Stimulated activated naive CD8-positive, alpha-beta T cell treated with anti-CD3 and anti-CD28 coated beads, Interleukin-15, Interleukin-2, amounts not matched to agents 100 ng/mL and 50 ng/mL, for 24 hours (primary cell): Measurements from ENCODE around the gene TASP1.
"Not testable (repeated sequence)": the region's sequence is repeated elsewhere in the genome, so short reads cannot be mapped to it uniquely, and the experiment has no call there.

ENCODE experiments used
- H3K27ac Mint-ChIP-seq: one replicate; pipeline ENCODE4 v1.8.0; 2021; ENCODE audit warnings: mild to moderate bottlenecking, mixed read lengths
- H3K27me3 Mint-ChIP-seq: one replicate; pipeline ENCODE4 v1.8.0; 2021; ENCODE audit warnings: mixed read lengths
- H3K36me3 Mint-ChIP-seq: one replicate; pipeline ENCODE4 v1.8.0; 2021; ENCODE audit warnings: low read depth, mixed read lengths
- H3K4me1 Mint-ChIP-seq: one replicate; pipeline ENCODE4 v1.8.0; 2021; ENCODE audit warnings: low read depth, mixed read lengths
- H3K4me3 Mint-ChIP-seq: one replicate; pipeline ENCODE4 v1.8.0; 2021; ENCODE audit warnings: mild to moderate bottlenecking, mixed read lengths
- H3K9me3 Mint-ChIP-seq: one replicate; pipeline ENCODE4 v1.8.0; 2021; ENCODE audit warnings: mixed read lengths

The TASP1 gene

DNA sequence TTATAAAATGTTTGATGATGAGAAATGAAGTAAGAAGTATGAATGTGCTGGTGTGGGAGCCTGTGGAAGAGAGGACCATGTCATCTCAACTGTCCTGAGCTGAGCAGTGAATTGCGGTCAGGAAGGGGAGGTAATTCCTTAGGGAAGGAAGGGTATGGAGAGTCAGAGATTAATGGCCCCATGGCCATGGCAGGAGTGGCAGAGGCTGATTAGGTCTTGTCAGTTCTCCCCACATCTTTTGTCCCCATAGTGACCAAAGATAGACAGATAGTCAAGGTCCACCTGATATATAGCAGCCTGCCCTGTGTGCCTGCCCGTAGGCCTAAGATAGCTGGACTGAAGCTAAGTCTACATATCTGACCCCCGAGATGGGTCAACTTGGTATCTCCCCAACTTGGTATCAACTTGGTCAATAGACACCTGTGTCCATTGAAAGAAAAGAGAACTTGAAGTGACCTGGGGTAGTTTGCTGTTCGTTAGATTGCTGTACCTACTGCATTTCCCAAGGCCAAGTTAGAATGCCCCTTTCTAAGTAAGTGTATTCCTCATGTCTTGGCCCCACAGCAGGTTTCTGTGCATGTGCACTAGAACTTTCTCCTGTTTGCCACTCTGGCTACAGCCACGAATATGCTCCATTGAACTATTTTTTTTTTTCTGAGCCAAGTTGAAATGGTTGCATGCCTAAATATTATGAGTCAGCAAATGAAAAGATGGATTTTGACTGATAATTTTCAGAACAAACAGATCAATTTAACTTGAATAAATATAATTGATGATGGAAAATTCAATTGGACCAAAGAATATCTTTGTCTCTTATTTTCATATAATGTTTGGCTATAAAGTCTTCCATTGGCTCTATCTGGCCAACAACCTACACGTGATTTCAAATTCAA lies 274.2 kb downstream of the TASP1 start:
- Mint-ChIP-seq H3K27ac (no peak overlapping the region), H3K4me1 (no peaks in the 10 kb centered on the region), H3K9me3 (peaks cover 7% of the 10 kb centered on the region), H3K4me3 (no peak overlapping the region), H3K27me3 (no peaks in the 10 kb centered on the region), H3K36me3 (no peaks in the 10 kb centered on the region)

DNA sequence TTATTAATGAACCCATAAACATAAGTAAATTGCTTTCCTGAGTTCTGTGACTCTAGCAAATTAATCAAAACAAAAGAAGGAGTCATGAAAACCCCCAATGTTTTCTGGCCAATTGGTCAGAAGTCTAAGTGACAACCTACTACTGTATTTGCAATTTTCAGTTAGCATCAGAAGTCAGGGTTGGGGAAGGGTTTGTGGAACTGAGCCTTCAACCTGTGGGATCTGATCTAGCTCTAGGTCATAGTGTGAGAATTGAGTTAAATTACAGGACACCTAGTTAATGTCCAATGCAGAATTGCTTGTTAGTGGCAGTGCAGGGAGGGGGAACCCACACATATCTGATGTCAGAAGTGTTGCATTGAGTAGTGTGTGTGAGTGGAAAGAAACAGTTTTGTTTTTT lies 275.3 kb downstream of the TASP1 start:
- Mint-ChIP-seq H3K4me3 (no peak overlapping the region), H3K27me3 (no peaks in the 10 kb centered on the region), H3K4me1 (no peaks in the 10 kb centered on the region), H3K36me3 (no peaks in the 10 kb centered on the region), H3K27ac (no peak overlapping the region), H3K9me3 (peaks cover 7% of the 10 kb centered on the region)

DNA sequence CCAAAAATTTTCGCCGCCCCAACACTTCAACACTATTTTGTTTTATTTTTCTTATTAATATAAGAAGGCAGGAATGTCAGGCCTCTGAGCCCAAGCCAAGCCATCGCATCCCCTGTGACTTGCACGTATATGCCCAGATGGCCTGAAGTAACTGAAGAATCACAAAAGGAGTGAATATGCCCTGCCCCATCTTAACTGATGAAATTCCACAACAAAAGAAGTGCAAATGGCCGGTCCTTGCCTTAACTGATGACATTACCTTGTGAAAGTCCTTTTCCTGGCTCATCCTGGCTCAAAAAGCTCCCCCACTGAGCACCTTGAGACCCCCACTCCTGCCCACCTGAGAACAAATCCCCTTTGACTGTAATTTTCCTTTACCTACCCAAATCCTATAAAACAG lies 276.6 kb downstream of the TASP1 start:
- H3K4me3 Mint-ChIP-seq, H3K4me1 Mint-ChIP-seq, H3K36me3 Mint-ChIP-seq, H3K27ac Mint-ChIP-seq, H3K9me3 Mint-ChIP-seq, H3K27me3 Mint-ChIP-seq: not testable (repeated sequence)

DNA sequence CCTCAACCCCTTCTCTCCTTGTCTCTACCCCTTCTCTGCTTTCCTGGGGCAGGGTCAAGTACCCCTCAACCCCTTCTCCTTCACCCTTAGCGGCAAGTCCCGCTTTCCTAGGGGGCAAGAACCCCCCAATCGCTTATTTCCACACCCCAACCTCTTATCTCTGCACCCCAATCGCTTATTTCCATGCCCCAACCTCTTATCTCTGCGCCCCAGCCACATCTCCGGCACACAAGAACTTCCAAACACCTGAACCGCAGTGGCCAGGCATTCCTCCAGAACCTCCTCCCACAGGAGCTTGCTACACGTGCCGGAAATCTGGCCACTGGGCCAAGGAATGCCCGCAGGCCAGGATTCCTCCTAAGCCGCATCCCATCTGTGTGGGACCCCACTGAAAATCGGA lies 279.8 kb downstream of the TASP1 start:
- H3K4me1 Mint-ChIP-seq, H3K36me3 Mint-ChIP-seq, H3K9me3 Mint-ChIP-seq, H3K27ac Mint-ChIP-seq, H3K4me3 Mint-ChIP-seq, H3K27me3 Mint-ChIP-seq: not testable (repeated sequence)

DNA sequence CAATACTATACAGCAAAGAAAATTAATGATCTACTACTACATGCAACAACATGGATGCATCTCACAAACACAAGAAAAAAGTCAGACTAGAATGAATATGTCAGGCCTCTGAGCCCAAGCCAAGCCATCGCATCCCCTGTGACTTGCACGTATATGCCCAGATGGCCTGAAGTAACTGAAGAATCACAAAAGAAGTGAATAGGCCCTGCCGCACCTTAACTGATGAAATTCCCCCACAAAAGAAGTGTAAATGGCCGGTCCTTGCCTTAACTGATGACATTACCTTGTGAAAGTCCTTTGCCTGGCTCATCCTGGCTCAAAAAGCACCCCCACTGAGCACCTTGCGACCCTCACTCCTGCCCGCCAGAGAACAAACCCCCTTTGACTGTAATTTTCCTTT lies 280.9 kb downstream of the TASP1 start:
- H3K36me3 Mint-ChIP-seq, H3K4me1 Mint-ChIP-seq, H3K27me3 Mint-ChIP-seq, H3K9me3 Mint-ChIP-seq, H3K27ac Mint-ChIP-seq, H3K4me3 Mint-ChIP-seq: not testable (repeated sequence)

DNA sequence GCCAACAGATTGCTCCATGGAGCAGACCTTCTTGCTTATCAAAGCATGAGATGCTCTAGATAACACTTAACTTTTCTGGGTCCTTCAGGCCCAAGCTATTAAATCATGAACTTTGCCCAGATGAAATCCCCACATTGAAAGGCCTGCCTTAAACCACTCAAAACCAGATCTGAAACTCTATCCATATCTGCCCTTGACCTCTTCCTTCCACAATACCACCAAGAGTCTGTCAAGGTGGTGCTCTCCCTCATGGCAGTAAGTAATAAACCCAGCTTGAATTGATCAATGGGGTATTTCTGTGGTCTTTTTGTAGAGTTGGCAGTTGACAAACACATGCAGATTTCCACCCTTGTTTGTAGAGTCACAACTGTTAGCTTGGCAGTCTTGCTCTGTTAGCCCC lies 282.1 kb downstream of the TASP1 start:
- Mint-ChIP-seq H3K27me3 (no peaks in the 10 kb centered on the region), H3K4me1 (no peaks in the 10 kb centered on the region), H3K27ac (no peak overlapping the region), H3K36me3 (no peaks in the 10 kb centered on the region), H3K4me3 (no peak overlapping the region), H3K9me3 (no peaks in the 10 kb centered on the region)

DNA sequence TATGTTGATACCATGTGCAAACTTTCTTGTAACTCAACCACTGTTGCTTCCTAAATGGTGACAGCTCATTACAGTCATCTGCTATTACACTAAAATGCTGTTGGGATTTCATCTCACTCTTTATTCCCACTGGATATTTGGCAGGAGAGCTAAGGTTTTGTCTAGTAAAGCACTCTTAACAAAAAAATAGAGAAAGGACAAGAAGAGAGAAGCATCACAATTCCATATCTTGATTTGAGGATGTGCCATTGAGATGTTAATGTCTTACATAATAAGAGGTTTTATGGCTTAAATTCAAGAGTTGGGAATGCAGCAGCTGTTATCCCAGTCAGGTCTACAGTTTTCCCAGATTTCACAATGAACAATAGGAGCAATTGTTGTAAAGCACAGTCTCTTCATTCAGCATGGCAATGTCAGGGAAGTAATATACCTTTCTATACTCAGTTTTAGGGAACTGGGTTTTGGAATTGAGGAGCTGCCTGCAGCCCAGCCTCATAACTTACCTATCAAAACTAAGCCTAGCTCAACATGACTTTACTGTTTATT lies 282.7 kb downstream of the TASP1 start:
- H3K27ac Mint-ChIP-seq: no peak overlapping the region
- H3K36me3 Mint-ChIP-seq: no peaks in the 10 kb centered on the region
- H3K4me3 Mint-ChIP-seq: no peak overlapping the region
- H3K27me3 Mint-ChIP-seq: no peaks in the 10 kb centered on the region
- no peaks in the 10 kb centered on the region for H3K4me1 Mint-ChIP-seq
- H3K9me3 Mint-ChIP-seq: no peaks in the 10 kb centered on the region

DNA sequence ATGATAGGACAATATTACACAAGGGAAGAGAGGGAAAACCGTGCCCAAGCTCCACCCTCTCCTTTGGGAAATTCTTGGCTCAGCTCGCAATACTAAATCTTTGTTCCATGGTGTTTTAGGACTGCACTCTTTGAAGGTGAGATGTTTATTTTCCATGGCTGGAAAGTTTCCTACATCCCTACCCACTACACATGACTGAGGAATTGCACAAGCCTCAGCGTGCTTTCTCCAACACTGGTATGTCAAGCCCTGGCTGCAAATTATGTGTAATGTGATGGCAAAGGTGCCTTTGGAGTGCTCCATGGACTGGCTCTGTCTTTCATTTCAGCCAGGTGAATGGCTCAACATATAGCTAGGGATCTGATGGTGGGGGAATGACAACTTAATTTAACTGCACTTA lies 283.3 kb downstream of the TASP1 start:
- Mint-ChIP-seq H3K4me1 (no peaks in the 10 kb centered on the region), H3K4me3 (no peak overlapping the region), H3K27me3 (no peaks in the 10 kb centered on the region), H3K36me3 (no peaks in the 10 kb centered on the region), H3K27ac (no peak overlapping the region), H3K9me3 (no peaks in the 10 kb centered on the region)

DNA sequence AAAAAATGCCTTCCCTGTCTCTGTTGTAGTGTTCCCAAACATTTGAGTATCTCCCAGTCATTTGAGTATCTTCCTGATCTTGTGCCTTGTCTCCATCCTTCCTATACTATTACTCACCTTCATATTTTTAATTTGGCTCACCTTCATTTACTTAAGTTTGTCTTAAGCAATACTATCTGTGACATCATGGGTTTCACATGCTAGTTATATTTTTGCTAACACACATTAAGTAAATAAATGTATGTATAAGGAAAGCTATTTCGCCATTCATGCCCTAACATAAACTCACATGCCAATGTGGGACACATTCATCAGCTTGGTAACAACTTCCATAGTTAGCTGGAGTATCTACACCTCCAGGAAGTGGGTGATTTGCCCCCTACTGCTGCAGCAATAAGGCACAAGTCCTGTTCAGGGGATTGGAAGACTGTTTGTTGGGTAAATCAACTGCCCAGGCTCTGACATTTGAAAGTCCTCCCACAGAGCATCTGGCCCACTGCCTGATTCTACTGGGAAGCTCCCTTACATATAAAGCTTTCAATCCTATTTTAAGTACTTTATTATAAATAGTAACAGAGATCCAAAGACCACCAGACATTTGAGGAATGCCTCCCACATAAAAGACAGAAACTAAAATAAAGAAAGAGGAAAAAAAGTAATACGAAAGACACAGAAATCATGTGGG lies 285.3 kb downstream of the TASP1 start:
- Mint-ChIP-seq H3K9me3 (no peaks in the 10 kb centered on the region), H3K36me3 (no peaks in the 10 kb centered on the region), H3K4me3 (no peak overlapping the region)

DNA sequence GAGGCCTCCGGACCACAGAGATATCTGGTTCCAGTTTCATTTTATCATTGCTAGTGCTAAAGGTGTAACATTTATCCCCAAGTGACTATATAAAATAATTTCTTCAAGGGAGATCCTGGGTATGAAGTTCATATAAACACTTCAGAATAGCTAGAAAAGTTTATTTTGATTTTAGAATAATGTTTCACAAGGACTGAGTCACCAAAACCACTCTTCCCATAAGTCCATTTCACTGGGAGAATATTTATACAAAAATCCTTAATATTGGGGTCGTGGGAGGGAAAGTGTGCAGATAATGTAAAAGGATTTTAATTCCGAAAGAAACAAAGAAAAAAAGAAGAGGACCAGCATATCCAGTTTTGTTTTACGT lies 289.5 kb downstream of the TASP1 start:
- H3K4me3 Mint-ChIP-seq: no peak overlapping the region
- no peaks in the 10 kb centered on the region for H3K9me3 Mint-ChIP-seq
- no peaks in the 10 kb centered on the region for H3K27me3 Mint-ChIP-seq
- H3K4me1 Mint-ChIP-seq: no peaks in the 10 kb centered on the region
- no peaks in the 10 kb centered on the region for H3K36me3 Mint-ChIP-seq
- H3K27ac Mint-ChIP-seq: no peak overlapping the region

More for the DNA sequence above, 285.3 kb downstream of the TASP1 start:
- no peaks in the 10 kb centered on the region for H3K27me3 Mint-ChIP-seq
- H3K4me1 Mint-ChIP-seq: no peaks in the 10 kb centered on the region
- H3K27ac Mint-ChIP-seq: no peak overlapping the region

DNA sequence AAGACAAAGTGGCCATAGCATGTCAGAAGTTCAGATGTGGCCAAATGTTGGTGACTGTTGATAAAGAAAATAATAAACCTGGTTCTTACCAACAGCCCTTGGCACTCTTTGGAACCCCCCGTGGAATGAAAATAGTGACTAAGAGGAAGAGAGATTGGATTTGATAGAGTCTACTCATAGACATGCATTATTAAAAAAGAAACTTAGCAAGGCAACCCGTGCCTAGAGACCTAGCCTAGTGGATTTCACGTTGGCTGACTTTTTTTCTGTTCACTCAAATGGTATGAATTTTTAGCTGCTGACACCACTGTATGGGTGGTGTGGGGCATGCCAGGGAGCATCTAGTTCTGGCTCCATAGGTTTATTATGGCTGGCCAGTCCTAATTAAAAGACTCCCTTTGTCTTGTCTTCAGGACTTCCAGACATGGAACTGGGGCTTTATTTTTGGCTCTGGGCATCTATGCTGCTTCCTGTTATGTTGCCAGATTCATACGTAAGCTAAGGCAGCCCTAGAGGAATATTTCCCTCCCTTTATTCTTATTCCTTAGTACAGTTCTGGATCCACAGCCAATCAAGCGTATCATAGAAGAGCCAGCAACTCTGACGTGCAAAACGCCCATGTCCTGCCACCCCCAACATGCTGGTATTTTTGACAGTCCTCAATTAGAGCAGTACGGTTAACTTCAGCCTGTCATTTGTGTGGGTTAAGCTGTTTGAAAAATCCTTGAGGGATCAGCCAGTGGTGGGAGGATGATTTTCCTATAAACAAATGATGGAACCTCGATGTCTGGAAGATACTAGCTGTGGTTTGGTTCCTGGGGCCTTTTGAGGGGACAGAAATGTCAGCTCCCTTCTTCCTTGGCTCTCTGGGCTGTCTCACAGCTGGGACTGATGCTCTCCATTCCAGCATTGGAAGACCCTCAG lies 290.2 kb downstream of the TASP1 start:
- peaks cover 3% of the 10 kb centered on the region for H3K27me3 Mint-ChIP-seq
- H3K27ac Mint-ChIP-seq: no peak overlapping the region
- no peaks in the 10 kb centered on the region for H3K36me3 Mint-ChIP-seq
- H3K4me3 Mint-ChIP-seq: no peak overlapping the region
- H3K4me1 Mint-ChIP-seq: no peaks in the 10 kb centered on the region
- H3K9me3 Mint-ChIP-seq: no peaks in the 10 kb centered on the region

DNA sequence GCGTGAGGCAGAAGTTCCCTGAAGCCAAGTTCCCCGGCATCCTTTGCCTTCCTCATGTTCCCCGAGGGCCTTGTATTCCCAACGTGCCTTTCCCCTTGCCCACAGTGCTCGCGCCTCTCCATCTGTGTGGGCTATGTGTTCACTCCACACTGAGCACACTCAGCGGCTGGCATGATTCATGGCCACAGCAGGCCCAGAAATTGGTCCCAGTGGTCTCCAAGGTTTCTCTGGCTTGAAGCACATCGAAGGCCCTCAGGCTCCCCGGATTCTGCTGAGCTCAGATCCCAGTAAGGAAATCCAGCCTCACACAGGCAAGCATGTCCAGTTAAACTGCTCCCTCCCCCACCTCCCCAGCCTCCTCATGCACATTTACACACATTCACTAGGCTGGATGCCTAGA lies 294.1 kb downstream of the TASP1 start:
- no peaks in the 10 kb centered on the region for H3K36me3 Mint-ChIP-seq
- H3K27me3 Mint-ChIP-seq: peaks cover 3% of the 10 kb centered on the region
- no peaks in the 10 kb centered on the region for H3K9me3 Mint-ChIP-seq
- H3K27ac Mint-ChIP-seq: no peak overlapping the region
- H3K4me3 Mint-ChIP-seq: no peak overlapping the region
- H3K4me1 Mint-ChIP-seq: peaks cover 11% of the 10 kb centered on the region

DNA sequence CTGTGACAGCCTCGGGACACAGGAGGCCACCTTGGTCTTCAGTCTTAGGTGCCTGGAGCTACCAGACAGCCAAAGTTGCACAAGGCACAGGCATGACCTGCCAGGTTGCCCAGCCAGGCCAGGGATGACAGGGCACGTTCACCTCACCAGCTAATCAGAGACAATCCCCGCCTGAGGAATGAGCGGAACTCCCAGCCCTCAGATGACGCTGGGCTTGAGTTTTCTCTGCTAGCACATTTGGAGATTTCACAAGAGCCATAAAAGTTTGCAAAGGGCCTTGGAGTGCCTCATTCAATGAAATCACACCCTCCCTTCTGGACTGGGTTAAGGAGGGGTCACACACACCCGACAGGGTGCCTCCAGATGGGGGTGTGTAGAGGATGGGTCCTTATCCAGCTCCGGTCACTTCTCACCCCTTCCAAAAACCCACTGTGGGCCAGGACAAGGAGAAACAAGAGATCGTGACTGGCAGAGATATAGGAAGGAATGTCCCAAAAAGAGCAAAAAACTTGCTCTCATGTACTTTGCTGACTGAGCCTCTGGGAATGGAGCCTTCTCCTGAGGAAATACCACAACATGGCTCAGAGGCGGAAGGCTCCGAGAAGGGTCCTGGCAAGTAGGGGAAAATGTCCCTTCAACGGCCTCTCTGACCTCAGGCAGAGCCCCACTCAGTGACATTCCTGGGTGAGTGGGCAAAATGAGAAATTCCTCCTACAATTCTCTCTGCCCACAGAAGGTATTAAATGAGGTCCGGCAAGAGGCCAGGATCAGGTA lies 296.1 kb downstream of the TASP1 start:
- Mint-ChIP-seq H3K4me3 (no peak overlapping the region), H3K27me3 (peaks cover 3% of the 10 kb centered on the region), H3K36me3 (no peaks in the 10 kb centered on the region), H3K9me3 (no peaks in the 10 kb centered on the region), H3K4me1 (peaks cover 31% of the 10 kb centered on the region), H3K27ac (no peak overlapping the region)

DNA sequence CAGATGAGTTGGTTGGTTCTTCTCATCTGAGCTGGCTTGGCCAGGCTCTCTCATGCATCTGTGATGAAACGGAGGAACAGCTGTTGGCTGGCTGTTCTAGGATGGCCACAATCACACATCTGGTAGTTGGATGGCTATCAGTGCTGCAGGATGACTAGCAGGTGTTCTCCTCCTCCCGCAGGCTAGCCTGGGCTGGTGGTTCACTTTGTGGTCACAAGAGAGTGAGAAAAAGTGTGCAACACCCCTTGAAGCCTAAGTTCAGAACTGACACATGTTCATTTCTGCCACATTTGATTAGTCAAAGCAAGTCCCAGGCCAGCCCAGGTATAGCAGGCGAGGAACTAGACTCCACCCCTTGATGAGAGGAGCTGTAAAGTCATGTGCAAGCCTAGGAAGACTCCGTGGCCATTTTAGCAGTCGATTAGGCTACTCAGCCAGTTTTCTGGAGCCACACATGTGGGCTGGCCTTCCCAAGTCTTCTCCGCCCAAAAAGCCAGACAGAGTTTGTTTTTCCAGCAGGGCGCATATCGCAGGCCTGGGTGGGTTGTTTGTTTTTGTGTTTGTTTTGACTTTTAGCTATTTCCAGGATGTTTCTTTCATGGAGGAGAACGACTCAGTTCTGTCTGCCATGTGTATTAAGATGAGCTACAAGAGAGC lies 296.9 kb downstream of the TASP1 start:
- peaks cover 39% of the 10 kb centered on the region for H3K4me1 Mint-ChIP-seq
- H3K27ac Mint-ChIP-seq: no peak overlapping the region
- peaks cover 3% of the 10 kb centered on the region for H3K27me3 Mint-ChIP-seq
- no peaks in the 10 kb centered on the region for H3K36me3 Mint-ChIP-seq
- H3K4me3 Mint-ChIP-seq: no peak overlapping the region
- H3K9me3 Mint-ChIP-seq: no peaks in the 10 kb centered on the region
